Stimulated activated CD4-positive, alpha-beta T cell treated with anti-CD3 and anti-CD28 coated beads, Interleukin-4, amount 100 ng/mL, for 4 hours (primary cell): Measurements from ENCODE around the gene NOL7.

Source experiments
- DNase-seq, 2 experiments: peaks; one replicate each; pipeline ENCODE4 v3.0.0-alpha.2; 2020

Gene NOL7

DNA sequence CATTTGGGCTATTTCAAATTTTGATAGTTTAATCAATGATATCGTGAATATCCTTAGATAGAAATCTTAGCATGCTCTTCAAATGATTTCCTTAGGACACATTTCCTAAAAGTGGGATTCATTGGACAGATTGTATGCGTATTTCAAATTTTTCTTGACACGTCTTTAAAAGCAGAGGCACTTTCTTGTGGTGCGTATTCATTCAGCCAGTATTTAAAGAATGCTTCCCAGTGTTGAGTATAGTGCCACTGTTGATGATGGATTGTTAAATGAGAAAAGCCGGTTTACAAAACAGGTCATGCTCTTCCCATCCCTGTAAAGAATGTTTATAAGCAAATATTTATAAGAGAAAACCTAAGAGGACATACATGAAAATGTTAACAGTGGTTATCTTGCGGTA lies 15.1 kb upstream of the NOL7 start:
- no peak for DNase-seq

DNA sequence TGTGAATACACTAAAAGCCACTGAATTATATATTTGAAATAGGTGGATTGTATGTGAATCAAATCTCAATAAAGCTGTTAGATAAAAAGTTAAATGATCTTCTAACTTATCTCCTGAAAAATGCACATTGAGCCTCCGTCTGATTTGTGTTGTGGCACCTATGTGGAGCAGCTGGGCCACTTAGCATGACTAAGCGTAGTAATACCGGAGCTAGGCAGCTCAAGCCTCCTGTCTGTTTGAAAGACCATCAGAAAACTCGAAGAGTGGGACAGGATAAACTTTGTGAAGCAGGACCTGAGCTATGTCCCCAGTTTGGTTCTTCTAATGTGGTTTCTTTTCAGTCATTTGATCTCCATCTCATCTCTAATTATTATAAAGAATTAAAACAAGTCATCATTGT lies 11.0 kb upstream of the NOL7 start:
- no peak for DNase-seq

DNA sequence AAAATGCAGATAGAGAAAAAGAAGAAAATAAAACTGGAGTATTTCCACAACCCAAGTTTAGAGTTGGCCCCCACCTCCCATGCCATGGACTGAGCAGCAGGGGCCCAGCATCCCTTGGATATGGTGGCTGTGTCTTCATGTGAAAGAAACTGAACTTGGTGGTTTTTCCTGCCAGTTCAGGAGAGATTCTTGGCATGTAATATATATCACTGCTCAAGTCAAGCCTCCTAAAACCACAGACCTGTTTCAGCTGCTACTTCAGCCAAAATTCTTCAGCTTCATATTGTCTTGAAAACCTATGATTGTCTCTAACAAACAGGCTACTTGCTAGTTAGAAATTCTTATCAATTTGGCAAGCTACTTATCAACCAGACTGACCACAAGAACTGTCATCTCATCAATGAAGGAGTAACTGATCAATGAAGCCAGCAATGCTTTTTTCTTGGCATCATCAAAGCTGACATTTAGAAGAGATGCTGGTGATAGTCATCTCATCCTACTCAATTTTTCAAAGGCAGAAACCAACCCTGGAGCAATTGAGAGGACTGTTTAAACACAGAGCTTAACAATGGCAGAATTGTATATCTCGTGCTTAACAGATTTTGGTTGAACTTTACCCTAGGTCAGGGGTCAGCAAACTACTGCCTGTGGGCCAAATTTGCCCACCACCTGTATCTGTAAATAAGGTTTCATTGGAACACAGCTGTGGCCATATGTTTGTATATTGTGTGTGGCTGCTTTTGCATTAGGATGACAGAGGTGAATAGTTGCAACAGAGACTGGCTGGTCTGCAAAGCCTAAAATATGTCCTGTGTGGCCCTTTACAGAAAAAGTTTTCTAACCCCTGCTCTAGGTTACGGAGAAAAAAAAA lies 10.4 kb upstream of the NOL7 start:
- DNase-seq: no peak

DNA sequence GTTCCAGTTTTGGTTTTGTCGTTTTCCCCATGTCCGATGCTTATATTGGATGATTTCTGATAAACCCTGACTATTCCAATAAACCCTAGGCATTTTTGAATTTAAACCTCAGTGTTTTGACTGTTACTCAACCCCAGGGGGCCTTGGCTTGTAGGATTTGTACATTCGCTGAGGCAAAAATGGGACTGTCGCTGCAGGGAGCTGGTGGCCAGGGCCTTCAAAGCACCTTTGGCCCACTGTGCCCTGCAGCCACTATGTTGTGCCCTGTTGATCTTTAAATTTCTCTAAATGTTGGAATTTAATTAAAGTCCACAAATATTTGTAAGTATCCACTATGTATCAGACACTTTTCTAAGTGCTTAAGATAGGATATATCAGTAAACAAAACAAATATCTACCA lies 9.5 kb upstream of the NOL7 start:
- no peak for DNase-seq

DNA sequence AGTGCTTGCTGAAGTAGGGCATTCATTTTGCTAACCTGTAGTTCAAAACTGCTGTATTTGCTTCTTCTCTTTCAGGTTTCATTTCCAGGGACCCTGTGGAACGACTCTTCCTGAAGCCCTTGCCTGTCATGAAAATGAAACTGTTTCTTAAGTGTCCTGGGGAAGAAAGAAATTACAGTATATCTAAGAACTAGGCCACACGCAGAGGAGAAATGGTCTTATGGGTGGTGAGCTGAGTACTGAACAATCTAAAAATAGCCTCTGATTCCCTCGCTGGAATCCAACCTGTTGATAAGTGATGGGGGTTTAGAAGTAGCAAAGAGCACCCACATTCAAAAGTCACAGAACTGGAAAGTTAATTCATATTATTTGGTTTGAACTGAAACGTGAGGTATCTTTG lies 3.4 kb upstream of the NOL7 start:
- DNase-seq: no peak

DNA sequence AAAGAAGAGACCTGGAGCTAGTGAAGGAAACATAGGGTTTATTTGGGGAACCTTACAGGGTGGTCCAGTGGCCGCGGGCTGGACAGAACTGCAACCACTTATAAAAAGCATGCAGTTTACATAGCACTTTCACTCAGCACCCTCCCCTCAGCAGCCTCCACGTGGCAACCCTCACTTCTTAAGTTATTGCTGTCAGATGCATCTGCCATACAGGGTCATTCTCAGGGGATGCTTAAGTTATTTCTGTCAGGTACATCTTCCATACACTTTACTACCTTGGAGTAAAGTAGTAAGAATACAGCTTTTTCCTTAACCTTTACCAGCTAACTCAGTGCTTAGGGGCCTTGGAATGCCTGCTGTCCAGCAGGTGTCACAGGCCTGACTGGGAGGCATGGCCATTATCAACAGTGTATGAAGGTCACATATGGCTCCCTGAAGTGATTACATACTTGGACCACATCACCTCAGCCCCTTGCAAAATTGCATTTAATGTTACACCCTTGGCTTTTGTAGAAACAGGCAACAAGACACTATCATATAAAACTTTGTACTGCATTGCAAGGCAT lies 2.0 kb upstream of the NOL7 start:
- DNase-seq: no peak

- peak in 1 of 2 experiments; percentile 42 for DNase-seq
These were observed 809 bp upstream of the NOL7 start for GRCh38 chr6:13614126-13614925.

GRCh38 chr6:13615792-13616120 lies 621 bp downstream of the NOL7 start:
- peak; percentile 33 to 46 for DNase-seq

DNA sequence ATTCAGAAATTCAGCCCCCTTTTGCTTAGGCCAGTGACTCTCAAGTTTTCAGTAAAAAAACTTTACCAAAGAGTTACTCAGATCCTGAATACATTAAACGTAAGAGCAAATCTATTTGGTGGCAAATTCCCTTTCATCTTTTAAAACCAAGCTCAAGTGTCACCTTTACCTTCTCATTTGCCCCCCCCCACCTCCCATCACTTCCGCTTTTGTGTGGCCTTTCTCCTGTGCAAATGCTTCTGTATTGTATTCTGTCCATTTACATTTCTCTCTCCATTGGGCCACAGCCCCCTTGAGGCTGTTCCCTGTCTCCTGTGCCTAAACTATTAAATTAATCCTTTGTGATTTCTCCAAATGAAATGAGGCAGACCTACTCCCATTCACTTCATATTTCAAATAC lies 1.9 kb downstream of the NOL7 start:
- DNase-seq: no peak

GRCh38 chr6:13624871-13625288 lies 9.7 kb downstream of the NOL7 start:
- DNase-seq: peak in 1 of 2 experiments; percentile 9

GRCh38 chr6:13629459-13630116 lies 14.5 kb downstream of the NOL7 start:
- DNase-seq: no peak

DNA sequence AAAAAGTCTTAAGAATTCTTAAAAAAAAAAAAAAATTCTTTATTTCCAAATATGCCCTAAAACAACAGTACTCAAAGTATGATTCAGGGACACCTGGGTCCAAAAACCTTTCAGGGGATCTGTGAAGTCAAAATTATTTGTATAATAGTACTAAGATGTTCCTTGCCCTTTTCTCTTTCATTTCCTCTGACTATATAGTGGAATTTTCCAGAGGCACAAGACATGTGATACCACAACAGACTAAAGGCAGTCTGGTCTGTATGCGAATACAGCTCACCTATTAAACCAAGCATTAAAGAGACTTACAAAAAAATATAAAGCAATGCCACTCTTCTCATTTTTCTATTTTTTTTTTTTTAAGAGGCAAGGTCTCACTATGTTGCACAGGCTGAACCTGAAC lies 15.4 kb downstream of the NOL7 start:
- DNase-seq: no peak

DNA sequence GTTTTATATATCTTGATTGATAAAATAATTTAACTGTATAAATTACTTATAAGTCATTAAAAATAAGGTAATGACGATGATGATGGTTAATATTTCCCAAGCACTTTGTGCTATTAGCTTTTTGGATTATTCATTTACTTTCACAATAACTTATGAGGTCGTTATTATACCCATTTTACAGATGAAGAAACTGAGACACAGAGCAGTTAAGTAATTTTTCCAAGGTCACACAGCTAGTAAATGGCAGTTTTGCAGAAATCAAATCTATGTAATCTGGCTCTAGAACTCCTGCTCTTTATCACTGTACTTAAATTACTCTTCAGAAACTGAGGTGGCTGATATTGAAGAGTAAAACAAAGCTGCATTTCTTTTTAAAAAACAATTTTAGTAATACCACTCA lies 18.2 kb downstream of the NOL7 start:
- DNase-seq: no peak

GRCh38 chr6:13635948-13636658 lies 21.0 kb downstream of the NOL7 start:
- no peak for DNase-seq

DNA sequence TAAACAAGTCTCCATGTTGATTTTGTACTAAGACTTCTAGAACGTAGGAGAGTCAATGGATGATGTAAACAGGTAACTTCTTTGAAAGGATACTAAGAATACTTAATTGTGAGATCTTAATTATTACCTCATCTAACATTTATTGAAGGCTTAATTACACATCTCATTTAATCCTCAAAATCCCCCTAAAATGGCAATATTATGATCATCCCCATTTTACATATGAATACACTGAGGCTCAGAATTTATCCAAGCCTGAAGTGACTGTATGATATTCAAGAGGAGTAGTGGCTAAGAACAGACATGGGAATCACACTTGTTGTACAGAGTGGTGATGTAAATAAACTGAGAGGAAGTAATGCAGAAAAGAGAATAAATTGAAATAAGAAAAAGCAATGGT lies 22.9 kb downstream of the NOL7 start:
- no peak for DNase-seq

DNA sequence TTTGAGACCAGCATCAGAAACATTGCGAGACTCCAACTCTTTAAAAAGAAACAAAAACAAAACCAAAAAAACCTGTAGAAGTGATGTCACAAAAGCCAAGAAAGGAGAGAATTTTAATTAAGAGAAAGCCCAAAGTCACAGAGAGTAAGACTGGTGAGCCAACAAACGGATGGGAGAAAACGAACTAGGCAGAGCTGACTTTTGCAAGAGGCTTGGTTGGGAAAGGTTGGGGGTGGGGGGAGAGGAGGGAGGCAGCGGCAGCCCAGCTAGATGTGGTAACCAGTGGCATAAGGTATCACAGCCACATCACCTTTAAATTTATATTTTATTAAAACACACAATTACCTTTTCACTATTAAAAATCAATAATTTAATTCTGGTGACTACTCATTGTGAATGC lies 23.5 kb downstream of the NOL7 start:
- no peak for DNase-seq

GRCh38 chr6:13641315-13641714 lies 26.2 kb downstream of the NOL7 start:
- DNase-seq: no peak

- no peak for DNase-seq
These were observed 28.0 kb downstream of the NOL7 start for GRCh38 chr6:13643125-13643524.

DNA sequence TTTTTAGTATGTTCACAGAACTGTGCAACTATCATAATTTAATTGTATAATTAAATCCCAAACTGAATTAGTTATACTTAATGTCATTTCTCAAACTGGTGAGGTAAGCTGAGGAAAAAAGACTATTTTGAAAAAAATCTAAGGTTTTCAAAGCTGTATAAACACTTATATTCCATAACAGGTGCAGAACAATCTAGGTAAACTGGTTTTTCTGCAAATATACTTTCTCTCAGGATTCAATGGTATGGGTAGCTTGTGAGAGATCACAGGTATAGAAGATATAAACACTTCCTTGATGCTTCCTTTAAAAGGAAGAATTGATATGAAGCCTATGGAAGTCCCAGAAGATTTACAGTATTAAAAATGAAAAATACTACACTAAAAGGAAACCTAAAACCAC lies 33.7 kb downstream of the NOL7 start:
- no peak for DNase-seq

DNA sequence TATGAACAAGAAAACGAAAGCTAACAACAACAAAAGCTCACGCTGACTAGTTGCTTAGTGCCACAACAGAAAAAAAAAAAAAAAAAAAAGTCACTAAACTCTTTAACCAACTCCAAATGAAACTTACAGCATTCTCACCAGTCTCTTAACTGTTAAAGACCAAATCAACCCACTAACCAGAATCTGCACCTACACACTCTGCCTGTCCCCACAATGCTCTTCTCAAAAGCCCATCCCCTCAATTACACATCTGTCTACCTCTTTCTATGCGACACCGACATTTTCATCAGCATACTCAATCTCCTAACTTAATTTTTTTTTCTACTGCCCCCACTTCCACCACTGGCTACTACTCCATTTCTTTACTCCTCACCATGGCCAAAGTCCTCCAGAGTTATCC lies 34.3 kb downstream of the NOL7 start:
- DNase-seq: no peak

DNA sequence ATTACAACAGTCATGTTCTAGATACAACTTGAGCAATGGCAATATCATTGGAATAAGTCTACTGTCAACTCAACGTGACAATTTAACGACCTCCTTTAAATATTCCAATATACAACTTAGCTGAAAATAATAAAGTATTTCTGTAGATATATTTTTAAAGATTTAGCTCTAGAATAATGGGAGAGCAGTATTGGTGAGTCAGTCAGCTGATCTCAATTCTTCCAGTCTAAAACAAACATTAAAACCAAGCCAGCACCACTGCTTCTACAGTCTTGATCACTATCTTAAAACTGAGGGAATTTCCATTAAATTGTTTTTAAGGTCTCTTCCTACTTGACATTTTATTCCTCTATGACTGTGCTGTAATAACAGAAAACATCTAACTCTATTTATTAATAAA lies 38.2 kb downstream of the NOL7 start:
- no peak for DNase-seq

DNA sequence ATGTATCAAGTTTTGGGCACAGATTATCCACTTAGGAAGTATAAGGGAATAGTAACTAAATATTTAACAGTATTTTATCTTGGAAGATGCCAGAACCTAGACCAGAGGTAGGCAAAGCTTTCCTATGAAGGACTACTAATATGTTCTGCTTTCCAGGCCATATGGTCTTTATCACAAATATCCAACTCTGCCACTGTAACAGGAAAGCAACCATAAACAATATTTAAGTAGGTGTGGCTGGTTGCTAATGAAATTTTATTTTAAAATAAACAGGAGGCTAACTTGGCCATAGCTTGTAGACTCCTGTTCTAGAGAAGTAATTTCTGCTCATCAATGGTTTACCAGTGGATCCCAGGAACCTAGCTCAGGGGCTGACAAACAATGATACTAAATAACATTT lies 39.4 kb downstream of the NOL7 start:
- no peak for DNase-seq

GRCh38 chr6:13655700-13656099 lies 40.6 kb downstream of the NOL7 start:
- no peak for DNase-seq
